OCI-M2 (cell line): ENCODE results near the gene EFCAB6.

Experiments
- DNase-seq: peaks from one replicate; lab custom pipeline; 2025; ENCODE audit not compliant: unreplicated experiment; lab: John Stamatoyannopoulos, UW

The EFCAB6 gene

DNA sequence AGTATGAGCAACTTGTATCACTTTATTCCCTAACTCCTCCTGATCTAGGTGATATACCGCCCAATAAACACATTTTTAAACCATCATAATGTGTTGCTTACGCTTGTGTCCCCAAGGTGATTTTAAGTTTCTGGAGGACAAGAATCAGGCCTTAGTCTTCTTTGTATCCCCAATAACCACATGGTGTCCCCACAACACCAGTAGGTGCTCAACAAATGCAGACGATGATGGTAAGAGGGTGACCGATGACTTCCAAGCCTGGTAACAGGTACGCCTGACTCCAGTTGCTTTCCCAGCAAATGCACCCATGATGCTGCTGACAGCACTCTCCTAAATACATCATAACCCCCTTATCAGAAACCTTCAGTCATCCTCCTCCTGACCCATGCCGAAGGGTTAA lies 64.2 kb downstream of the EFCAB6 start:
- DNase-seq: no peak

DNA sequence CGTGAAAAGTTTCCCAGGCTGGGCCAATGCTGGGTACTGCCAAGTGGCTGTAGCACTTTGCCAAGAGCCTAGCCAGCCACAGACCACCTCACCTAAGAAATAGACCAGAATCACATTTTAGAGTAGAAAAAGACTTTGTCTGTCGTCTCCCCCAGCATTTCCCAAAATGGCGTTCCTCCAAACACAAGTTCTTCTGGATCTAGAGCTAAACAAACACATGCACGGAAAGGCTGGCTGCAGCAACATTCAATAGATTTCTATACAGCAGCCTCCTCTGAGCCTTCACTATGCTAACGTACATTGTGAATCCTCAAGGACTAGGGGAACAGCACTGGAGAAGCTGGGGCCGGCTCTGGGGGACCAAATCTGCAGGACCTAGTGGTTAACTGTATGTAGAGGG lies 65.0 kb downstream of the EFCAB6 start:
- no peak for DNase-seq

DNA sequence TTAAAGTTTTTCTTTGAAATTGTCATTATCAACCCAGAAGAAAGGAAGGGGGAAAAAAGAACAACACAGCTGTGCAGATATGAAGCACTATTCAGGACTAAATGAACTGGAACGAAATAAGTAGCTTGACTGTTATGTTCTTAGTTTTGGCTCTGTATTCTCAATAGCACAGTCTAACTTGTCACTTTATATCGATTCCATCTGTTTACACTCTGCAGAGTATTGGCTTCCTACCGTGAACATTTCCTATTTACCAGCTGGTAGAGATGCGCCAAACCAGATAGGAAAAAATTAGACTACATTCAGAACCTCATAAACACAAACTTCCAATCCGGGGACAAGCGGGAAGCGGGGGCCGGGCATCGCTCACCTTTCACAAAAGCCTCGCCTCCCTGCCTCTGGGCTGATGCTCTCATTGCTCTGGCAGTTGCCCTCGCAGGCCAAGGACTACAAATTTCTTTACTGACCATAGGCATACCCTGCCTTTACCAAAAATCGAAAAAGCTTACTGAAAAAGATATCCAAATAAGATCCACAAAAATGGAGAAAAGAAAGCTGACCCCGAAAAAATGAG lies 66.2 kb downstream of the EFCAB6 start:
- DNase-seq: no peak

DNA sequence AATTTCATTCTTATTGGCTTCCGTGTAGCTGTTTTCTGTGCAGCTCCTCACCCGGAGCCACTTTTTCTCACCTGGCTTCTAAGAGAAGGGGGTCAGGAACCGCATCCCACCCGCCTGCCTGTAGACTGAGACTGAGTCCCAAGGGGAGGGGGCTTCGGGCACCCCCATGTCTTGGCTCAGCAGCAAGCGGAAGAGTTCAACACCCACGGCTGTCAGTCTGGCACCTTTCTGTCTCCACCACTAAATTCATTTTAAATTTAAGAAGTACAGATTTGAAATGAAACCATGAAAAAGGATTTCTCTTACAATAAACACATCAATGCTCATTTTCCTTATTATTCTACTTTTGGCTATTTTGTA lies 66.7 kb downstream of the EFCAB6 start:
- DNase-seq: no peak

DNA sequence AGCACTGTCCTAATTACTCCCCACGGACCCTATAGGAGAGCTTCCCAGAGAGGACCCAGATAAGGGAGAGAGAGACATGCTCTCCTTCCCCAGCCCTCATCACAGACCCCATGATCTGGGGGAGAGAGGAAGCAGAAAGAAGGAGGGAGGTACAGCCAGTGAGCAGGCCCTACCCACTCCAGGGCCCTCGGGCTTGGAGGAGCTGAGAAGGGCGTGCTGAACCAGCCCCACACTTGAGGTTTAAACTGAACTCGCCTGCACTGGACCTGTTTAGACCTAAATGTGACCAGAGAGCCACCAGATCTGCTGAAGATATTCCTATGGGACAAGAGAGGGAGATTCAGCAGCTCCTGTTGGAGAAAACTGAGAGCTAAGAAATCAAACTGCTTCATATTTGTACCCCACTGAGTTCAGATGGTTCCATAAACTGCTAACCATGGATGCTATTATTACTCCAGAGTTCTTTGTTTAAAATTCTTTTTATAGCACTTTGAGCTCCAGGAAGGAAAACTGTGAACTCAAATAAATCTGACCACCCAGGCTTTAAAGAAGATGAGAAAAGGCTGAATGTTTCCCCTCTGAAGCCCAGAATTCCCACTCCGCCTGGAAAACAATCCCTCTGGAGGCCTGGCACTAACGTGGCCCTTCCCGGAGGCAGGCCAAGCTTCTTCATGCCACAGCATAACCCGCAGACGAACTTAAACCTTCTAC lies 67.2 kb downstream of the EFCAB6 start:
- DNase-seq: no peak

DNA sequence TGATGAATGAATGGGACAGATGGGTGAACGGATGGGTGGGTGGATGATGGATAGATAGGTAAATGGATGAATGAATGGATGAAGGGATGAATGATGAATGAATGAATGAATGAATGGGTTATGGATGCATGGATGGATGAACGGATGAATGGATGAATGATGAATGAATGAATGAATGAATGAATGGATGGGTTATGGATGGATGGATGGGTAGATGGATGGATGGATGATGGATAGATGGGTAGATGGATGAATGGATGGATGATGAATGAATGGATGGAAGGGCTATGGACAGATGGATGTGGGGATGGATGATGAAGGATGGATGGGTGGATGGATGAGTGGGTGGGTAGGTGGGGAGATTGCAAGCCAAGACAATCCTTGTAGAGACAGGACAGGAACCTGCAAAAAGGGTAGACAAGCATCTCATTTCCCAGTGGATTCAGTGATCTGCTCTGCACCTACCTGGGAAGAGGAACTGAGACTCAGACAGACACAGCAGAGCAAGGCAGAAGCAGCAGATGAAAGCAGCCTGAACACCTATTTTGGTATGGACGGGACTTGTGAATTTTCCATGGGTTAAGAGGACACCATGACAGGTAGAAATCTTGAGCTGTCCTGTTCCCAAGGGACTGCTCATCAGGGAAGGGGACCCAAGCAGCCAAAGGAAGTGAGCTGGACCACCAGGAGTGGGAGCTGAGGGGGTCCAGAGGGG lies 68.0 kb downstream of the EFCAB6 start:
- no peak for DNase-seq

DNA sequence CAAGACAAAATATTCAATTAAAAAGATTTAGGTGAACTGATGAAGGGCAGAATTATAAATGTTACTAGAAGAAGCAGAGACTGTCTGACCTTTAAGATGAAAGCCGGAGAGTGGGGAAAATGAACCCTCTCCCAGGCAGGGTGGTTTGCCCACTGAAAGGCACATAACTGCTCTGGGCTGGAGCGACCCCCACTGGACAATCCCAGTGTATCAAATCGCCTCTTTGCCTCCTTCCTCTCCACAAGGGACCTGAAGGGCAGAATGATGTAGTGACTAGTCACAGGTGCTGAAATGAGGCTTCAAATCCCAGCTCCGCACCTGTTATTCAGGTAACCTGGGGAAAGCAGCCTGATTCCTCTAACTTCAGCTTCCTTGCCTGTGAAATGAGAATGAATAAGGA lies 69.0 kb downstream of the EFCAB6 start:
- no peak for DNase-seq

DNA sequence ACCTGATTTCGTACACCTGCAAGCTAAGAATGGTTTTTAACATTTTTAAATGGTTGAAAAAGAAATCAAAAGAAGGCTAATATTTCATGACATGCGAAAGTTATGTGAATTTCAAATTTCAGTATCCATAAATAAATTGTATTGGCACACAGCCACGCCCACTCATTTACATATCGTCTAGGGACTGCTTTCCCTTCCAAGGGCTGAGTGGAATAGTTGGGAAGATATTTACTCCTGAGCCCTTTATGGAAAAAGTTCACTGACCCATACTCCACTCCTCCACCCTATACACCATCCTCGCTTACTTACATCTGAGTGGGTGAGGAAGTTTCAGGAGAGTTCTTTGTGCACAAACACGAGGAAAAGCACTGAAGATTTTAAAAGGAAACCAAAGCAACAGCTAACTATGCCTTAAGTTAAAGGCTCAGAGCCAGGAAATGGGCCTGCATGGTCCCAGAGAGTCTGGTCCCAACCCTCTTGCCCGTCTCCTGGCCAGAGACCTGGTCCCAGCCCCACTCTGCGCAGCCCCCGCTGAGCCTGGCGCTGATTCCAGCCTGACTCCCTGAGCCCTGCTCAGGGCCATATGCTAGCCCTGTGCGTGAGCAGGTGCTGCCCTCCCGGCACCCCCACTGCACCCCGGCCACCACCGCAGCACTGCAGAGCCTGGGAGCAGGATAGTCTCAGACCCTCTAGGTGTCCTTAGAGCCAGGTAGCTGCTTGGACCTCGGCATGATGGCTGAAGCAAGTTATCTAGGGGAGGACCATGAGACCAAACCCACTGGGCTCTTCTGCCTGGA lies 69.8 kb downstream of the EFCAB6 start:
- DNase-seq: no peak

DNA sequence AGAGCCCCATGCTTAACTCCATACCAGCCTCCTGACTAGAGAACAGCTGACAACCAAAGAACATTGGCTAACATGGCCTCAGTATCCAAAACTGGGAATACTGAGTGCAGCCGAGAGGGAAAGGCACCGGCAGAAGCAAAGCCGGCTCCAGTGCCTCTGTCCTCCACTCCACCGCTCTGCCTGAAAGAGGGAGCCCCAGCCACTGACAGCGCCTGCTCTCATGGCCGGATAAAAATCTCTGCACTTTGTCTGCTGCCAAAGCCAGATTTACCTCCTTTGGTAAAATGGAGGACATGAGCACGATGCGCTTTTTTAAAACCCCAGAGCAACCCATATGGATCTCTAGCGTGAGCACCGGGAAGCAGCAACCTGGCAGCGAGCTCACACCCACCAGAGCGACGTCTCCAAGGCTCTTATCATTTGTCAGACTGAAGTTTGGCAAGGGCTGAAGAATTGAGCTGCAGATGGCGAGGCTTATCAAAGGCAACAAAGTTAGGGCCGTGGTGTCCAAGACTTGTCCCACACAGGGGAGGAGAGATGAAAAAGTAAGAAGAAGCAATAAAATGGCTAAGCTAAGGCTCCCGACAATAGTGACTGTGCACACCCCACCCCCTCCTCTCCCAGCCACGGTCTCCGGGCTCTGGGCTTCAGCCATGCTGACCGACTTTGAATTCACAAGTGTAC lies 71.4 kb downstream of the EFCAB6 start:
- no peak for DNase-seq

DNA sequence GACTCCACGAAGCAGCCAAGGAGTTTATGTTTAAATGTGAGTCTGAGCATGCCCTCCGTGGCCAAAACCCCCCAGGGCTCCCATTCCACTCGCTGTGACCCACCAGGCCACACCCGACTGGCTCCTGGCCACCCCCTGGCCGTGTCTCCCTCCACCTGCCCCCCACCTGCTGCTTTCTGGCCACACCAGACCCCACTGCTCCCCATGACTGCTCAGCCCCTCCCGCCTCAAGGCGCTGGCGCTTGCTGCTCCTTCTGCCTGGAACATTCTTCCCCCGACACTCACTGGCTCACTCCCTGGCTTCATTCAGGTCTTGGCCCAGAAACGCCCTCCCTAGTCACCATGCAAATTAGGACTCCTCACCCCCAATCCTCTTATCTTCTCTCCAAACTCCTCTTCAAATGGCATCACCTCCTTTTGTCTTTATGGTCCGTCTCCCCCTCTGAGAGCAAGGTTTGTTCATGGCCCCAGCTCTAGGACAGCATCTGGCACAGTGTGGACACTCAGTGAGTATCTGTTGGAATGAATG lies 72.2 kb downstream of the EFCAB6 start:
- no peak for DNase-seq

DNA sequence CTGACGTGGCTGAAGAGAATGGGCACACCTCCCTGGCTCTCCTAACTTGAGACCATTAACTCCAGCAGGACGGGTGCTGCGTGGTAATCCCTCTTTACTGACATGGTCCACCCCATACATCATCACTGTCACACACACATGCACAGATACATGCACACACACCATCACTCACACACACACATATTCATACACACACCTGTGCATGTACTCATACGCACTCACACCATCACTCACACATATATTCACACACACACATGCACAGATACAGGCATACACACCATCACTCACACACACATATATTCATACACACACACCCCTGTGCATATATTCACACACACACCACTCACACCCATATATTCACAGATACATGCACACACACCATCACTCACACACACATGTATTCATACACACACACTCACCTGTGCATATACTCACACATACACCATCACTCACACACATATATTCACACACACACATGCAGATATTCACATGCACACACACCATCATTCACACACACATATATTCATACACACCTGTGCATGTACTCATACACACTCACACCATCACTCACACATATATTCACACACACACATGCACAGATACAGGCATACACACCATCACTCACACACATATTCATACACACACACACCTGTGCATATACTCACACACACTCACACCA lies 74.8 kb downstream of the EFCAB6 start:
- DNase-seq: no peak

DNA sequence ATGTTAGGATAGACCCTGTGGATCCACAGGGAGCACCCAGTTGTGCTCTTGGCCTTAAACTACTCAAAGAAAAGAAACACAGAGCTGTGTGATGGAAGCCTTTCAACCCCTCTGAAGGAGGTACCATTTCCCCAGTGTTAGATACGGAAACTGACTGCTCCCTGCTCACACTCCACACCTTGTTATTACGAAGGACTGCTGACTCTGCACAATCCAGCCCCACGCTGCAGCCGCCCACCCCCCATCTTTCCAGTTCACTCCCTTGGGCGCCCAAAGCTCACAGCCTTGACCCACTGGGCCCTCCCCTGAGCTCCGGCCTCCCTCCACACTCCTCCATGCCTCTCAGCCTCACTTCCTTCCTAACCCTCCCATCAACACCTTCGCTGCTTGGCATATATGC lies 75.5 kb downstream of the EFCAB6 start:
- DNase-seq: no peak

DNA sequence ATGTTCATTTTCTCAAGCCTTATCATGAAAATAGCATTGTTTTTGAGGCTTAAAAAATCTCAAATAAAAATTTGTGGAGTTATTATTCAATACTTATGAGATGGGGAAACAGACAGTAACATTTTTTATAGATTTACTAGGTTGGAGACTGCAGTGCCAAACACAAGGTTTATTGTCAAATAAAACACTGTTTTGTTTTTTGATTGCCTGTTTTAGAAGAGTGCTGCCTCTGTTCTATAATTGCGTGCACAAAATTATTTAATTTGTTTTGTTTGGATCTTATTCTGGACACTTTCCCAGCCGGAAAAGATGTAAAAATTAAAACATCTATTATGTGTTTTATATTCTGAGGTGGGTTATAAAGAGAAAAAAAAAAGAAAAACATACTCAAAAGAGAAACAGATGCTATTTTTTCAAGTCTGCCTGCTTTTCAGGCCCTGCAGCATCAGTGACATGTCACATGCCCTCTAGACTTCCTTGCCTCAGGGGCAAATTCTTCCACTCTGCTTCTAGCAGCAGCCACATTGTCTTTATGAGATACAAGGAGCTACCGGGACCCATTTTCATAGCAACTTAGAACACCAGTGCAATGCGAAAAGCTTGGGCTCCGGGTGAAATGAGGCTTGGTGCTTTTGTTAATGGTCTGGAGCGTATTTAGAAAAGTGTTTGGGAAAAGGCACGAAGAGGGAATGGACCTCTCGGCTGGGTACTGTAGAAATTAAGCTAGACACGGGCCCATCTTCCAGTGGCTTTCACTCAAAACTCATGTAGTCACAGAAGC lies 77.5 kb downstream of the EFCAB6 start:
- no peak for DNase-seq

DNA sequence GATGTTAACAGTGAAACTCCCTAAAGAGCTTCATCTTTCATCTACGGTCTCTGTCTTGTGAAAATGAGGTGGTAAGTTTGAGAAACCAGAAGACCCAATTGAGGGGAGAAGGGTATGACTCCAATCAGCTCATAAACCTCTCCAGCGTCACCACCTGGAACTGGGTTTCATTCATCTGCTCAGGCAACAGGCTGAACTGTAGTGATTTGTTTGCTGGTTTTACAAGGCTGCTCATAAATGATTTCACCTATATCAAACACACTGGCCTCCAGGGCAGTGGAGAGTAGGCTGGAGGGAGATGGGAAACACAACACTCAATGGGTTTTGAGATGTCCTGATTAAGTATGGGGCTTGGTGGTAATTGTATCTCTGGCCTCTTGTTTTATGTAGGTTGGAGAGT lies 79.0 kb downstream of the EFCAB6 start:
- DNase-seq: no peak

DNA sequence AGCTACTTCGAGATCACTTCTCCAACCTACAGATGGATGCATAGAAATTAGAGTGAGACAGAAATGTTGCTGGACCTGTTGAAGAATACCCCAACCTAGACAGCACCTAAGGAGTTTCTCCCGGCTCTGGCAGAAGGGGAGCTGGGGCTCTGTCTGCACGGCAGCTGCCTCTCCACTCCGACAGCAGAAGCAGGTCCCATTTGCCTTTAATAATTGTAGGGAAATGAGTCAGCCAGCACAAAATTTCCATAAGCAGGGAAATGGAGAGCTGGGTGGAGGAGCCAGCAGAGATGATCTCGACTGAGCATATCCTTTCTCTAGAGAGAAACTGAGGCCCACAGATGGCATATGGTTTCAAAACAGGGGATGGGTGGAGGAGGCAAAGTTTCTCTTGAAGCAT lies 80.1 kb downstream of the EFCAB6 start:
- no peak for DNase-seq

DNA sequence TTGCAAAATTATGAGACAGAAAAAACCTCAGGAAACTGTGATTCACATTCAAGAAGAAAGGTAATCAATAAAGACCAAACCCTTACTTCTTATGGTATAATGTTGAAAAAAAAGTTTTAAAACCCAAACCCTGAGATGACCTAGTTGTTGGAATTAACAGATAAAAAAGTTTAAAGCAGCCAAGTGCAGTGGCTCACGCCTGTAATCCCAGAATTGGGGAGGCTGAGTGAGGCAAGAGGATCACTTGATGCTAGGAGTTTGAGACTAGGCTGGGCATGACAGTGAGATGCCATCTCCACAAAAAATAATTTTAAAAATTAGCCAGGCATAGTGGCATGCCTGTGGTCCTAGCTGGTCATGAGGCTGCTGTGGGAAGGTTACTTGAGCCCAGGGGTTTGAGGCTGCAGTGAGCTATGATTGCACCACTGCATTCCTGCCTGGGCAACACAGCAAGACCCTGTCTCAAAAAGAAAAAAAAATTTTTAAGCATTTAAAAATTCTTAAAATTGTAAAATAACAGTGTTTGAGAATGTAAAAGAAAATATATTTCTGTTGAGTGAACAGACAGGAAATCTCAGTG lies 85.1 kb downstream of the EFCAB6 start:
- DNase-seq: no peak

DNA sequence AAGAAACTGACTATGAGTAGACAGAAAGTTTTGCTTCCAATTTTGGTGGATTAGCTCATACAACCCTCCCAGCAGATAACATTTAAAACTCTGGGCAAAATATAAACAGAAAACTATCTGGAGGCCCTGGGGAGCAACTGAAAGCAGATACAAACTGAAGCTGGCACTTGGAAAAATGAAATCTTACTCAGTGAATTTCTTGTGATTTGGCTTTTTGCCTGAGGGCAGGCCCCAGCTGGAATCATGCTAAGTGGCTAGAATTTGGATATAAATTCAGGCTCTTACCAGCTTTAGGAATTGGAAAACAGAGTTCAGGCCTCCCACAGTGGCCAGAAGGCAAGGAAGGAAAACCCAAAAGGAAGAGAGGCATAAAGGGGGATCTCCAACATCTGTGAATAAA lies 85.8 kb downstream of the EFCAB6 start:
- no peak for DNase-seq

DNA sequence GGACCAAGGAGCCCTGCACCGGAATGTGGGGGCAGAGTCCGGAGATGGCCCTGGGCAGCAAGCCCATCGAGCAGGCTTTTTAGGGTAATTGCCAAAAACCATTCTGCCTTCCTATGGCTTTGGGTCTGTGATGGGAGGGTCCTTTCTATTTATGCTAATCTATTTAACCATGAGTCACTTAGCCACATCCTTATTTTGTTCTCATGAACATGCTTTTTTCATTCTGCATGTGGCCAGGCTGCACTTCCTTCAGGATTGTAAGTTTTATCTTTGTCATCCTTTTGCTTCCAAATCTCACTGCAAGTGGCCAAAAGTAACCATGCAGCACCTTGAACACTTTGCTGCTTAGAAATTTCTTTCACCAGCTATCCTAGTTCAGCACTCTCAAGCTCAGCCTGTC lies 88.3 kb downstream of the EFCAB6 start:
- DNase-seq: no peak

DNA sequence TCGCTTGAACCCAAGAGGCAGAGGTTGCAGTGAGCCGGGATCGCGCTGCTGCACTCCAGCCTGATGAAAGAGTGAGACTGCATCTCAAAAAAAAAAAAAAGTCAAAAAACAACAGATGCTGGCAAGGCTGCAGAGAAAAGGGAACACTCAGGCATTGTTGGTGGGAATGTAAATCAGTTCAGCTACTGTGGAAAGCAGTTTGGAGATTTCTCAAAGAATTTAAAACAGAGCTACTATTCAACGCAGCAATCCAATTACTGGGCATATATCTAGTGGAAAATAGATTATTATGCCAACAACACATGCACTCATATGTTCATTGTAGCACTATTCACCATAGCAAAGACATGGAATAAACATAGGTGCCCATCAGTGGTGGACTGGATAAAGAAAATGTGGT lies 89.7 kb downstream of the EFCAB6 start:
- DNase-seq: no peak
